WERI-Rb-1 (cell line): ENCODE data around the gene ZNF774.

Experiments used
- DNase-seq: peaks from one replicate; pipeline ENCODE4 v3.0.0-alpha.2; 2020
- H3K27ac ChIP-seq: fragments of 250-450 bp; sonication (Bioruptor Pico); 2 replicates; pipeline ENCODE4 v1.5.1; 2020; ENCODE audit warnings: mild to moderate bottlenecking, moderate library complexity
- H3K27me3 ChIP-seq: fragments of 250-450 bp; sonication (Bioruptor Pico); 2 replicates; pipeline ENCODE4 v1.5.1; 2021; ENCODE audit warnings: mild to moderate bottlenecking, low read depth, moderate library complexity; ENCODE audit not compliant: insufficient read depth, severe bottlenecking
- H3K36me3 ChIP-seq: fragments of 250-450 bp; sonication (Bioruptor Pico); 2 replicates; pipeline ENCODE4 v1.5.1; 2020; ENCODE audit warnings: mild to moderate bottlenecking, moderate library complexity
- H3K4me3 ChIP-seq: 2 replicates; pipeline ENCODE4 v1.5.1; 2011; ENCODE audit warnings: low read depth, mild to moderate bottlenecking, control low read depth, low read length
- H3K9me3 ChIP-seq: fragments of 250-450 bp; sonication (Bioruptor Pico); 2 replicates; pipeline ENCODE4 v1.5.1; 2021; ENCODE audit warnings: mild to moderate bottlenecking, moderate library complexity; ENCODE audit not compliant: severe bottlenecking
- TF ChIP-seq, protein P1 (sequence below): IDR thresholded peaks from 2 replicates; pipeline ENCODE4 v1.5.1; 2011; ENCODE audit warnings: low read depth, mild to moderate bottlenecking, control low read depth, inconsistent platforms, low read length

The ZNF774 gene

DNA sequence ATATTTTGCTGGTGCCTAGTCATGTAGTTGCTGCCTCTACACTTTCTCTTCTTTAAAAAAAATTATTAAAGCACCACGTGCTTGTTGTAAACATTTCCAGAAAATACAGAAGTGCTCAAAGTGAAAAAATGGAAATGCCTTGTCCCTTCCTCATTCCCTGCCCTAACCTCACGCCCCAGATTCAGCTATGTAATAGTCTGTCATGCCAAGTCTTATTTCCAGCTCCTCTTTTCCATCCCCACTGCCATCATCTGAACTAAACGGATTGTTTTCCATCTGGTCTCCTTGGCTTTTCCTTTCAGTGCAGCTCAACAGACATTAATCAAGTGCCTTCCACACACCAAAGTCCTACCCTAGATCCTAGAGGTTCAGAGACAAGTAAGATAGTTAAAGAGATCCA lies 15.5 kb downstream of the ZNF774 start:
- Histone ChIP-seq H3K4me3 (no peak overlapping the region), H3K27me3 (no peaks in the 10 kb centered on the region), H3K36me3 (no peaks in the 10 kb centered on the region), H3K27ac (no peak overlapping the region), H3K9me3 (no peaks in the 10 kb centered on the region)
- TF ChIP-seq, protein P1, sequence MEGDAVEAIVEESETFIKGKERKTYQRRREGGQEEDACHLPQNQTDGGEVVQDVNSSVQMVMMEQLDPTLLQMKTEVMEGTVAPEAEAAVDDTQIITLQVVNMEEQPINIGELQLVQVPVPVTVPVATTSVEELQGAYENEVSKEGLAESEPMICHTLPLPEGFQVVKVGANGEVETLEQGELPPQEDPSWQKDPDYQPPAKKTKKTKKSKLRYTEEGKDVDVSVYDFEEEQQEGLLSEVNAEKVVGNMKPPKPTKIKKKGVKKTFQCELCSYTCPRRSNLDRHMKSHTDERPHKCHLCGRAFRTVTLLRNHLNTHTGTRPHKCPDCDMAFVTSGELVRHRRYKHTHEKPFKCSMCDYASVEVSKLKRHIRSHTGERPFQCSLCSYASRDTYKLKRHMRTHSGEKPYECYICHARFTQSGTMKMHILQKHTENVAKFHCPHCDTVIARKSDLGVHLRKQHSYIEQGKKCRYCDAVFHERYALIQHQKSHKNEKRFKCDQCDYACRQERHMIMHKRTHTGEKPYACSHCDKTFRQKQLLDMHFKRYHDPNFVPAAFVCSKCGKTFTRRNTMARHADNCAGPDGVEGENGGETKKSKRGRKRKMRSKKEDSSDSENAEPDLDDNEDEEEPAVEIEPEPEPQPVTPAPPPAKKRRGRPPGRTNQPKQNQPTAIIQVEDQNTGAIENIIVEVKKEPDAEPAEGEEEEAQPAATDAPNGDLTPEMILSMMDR, result no peak
- no peak for DNase-seq

DNA sequence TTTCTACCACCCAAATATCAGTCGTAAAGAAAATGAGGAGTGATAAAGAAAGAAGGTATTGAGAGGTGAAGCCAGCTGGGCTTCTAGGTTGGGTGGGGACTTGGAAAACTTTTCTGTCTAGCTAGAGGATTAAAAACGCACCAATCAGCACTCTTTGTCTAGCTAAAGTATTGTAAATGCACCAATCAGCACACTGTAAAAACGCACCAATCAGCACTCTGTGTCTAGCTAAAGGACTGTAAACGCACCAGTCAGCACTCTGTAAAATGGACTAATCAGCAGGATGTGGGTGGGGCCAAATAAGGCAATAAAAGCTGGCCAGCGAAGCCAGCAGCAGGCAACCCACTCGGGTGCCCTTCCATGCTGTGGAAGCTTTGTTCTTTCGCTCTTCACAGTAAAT lies 23.0 kb downstream of the ZNF774 start:
- no peak overlapping the region for H3K27ac ChIP-seq
- no peaks in the 10 kb centered on the region for H3K27me3 ChIP-seq
- H3K9me3 ChIP-seq, result peaks cover 12% of the 10 kb centered on the region
- no peaks in the 10 kb centered on the region for H3K36me3 ChIP-seq
- H3K4me3 ChIP-seq, result no peak overlapping the region
- TF ChIP-seq, protein P1, result no peak
- DNase-seq, result no peak

DNA sequence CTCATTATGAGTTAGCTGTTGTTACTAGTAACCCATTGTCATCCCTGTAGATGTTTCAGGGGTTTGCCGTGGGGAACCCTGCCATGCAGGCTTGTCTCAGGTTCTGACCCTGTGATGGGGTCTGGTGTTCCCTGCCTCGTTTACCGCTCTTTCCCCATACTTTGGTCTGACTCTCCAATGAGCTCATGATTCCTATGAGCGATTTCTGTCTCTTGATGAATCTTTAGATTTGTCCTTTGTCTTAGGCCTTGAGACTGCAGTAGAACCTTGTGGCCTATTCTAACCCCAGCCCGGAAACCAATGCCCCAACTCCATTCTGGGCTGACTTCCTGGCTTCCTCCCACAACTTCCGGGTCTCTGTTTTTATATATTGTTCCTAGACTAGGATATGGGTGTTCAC lies 24.7 kb downstream of the ZNF774 start:
- no peaks in the 10 kb centered on the region for H3K36me3 ChIP-seq
- TF ChIP-seq, protein P1, result no peak
- no peak for DNase-seq
- H3K9me3 ChIP-seq, result peaks cover 12% of the 10 kb centered on the region
- no peak overlapping the region for H3K27ac ChIP-seq
- H3K4me3 ChIP-seq, result no peak overlapping the region
- H3K27me3 ChIP-seq, result no peaks in the 10 kb centered on the region

DNA sequence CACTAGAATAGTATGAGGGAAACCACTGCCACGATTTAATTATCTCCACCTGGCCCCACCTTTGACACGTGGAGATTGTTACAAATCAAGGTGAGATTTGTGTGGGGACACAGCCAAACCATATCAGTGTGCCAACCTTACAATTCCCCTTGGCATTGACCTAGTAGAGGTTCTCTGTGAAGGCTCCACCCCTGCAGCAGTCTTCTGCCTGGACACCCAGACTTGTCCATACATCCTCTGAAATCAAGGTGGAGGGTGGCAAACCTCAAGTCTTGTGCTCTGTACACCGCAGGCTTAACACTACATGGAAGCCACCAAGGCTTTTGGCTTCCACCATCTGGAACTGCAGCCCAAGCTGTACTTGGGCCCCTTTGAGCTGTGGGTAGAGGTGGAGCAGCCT lies 27.2 kb downstream of the ZNF774 start:
- TF ChIP-seq, protein P1, result no peak
- H3K27me3 ChIP-seq, result no peaks in the 10 kb centered on the region
- H3K4me3 ChIP-seq, result no peak overlapping the region
- H3K36me3 ChIP-seq, result no peaks in the 10 kb centered on the region
- no peak for DNase-seq
- H3K9me3 ChIP-seq, result peaks cover 12% of the 10 kb centered on the region
- H3K27ac ChIP-seq, result no peak overlapping the region

DNA sequence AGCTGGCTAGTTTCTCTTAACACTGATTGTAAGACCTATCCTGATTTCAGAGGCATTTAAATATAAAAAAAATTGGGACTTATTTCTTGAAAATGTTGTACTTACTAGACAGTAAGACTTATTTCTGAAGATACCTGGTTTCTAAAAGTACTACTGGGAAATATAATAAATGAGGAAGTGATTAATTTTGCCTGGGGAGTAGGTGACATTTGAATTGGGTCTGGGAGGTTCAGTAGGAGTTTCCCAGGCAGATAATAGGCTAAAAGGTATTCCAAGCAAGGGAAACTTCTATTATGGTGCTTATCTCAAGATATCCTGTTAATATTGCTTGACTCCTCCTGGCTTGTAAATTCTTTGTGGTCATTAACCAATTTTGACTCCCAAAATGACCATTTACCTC lies 29.4 kb downstream of the ZNF774 start:
- H3K27me3 ChIP-seq, result no peaks in the 10 kb centered on the region
- H3K27ac ChIP-seq, result no peak overlapping the region
- TF ChIP-seq, protein P1, result no peak
- DNase-seq, result no peak
- H3K36me3 ChIP-seq, result no peaks in the 10 kb centered on the region
- H3K9me3 ChIP-seq, result peaks cover 12% of the 10 kb centered on the region
- H3K4me3 ChIP-seq, result no peak overlapping the region

DNA sequence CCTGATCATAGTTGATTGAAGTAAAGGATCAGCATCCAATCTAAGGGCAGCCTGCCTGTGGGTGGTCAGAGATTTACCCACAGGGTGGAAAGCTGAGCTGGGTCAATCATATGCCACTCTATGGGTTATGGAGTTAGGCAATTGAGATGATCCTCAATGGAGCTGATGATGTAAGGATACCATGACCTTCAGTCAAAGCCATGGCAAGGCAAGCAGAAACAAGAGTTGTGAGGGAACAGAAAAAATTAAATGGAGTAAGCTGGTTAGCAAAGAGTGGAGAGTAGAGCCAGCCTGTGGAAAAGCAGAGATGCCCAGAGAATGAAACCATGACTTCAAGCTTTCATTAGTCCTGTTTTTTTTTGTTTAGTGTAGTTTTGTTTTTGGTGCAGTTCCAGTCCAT lies 30.2 kb downstream of the ZNF774 start:
- H3K27me3 ChIP-seq, result no peaks in the 10 kb centered on the region
- TF ChIP-seq, protein P1, result no peak
- H3K27ac ChIP-seq, result no peak overlapping the region
- H3K4me3 ChIP-seq, result no peak overlapping the region
- DNase-seq, result no peak
- peaks cover 12% of the 10 kb centered on the region for H3K9me3 ChIP-seq
- no peaks in the 10 kb centered on the region for H3K36me3 ChIP-seq
